IMR-90 (cell line): ENCODE measurements around the gene MS4A15. TPM values are rescaled to one million over a fixed set of nuclear protein-coding genes. Genes with fewer than 3 reads are reported as not detected.

ENCODE experiments used
- ATAC-seq: fragments of 200-7000 bp; cut with Tn5 transposase; 2 replicates; pipeline ENCODE4 v1.9.1; 2020; ENCODE audit warnings: low read depth, mild to moderate bottlenecking, moderate library complexity
- BruUV-seq: library from RNA; stranded (reverse); fragments of 400-500 nt; replicated peaks from 2 replicates; lab custom pipeline; 2021; lab: Mats Ljungman, UMichigan
- CTCF ChIA-PET: fragments of 300-600 bp; formaldehyde crosslinking; extraction: SDS; loops from one replicate; lab custom pipeline; 2021; ENCODE audit warnings: antibody characterized with exemption; lab: Yijun Ruan, JAX
- POLR2A ChIA-PET: fragments of 300-600 bp; sonication (Branson Sonifier 250); formaldehyde crosslinking; loops from one replicate; lab custom pipeline; 2022; ENCODE audit warnings: antibody characterized with exemption; ENCODE audit not compliant: unreplicated experiment; lab: Charles Lee
- DNase-seq: peaks from one replicate; pipeline ENCODE4 v3.0.0; 2013
- H2AFZ ChIP-seq: replicated peaks from 2 replicates; pipeline ENCODE3; 2013; ENCODE audit warnings: low read length, mild to moderate bottlenecking; ENCODE audit not compliant: poor library complexity
- H2AK5ac ChIP-seq: 2 replicates; pipeline ENCODE4 v1.6.1; 2013; ENCODE audit warnings: low read depth, low read length, inconsistent platforms
- H2AK9ac ChIP-seq: replicated peaks from 2 replicates; pipeline ENCODE3; 2013; ENCODE audit warnings: mild to moderate bottlenecking, low read depth, low read length, moderate library complexity; ENCODE audit not compliant: poor library complexity
- H2BK120ac ChIP-seq: 2 replicates; pipeline ENCODE4 v1.6.1; 2013; ENCODE audit warnings: low read depth, low read length, inconsistent platforms
- H2BK15ac ChIP-seq: 3 replicates; pipeline ENCODE4 v1.6.1; 2013; ENCODE audit warnings: low read depth, low read length, inconsistent platforms
- H2BK20ac ChIP-seq: 2 replicates; pipeline ENCODE4 v1.6.1; 2013; ENCODE audit warnings: low read depth, mild to moderate bottlenecking, inconsistent platforms, low read length, moderate library complexity
- H2BK5ac ChIP-seq: 2 replicates; pipeline ENCODE4 v1.6.1; 2013; ENCODE audit warnings: mild to moderate bottlenecking, low read depth, low read length, inconsistent platforms; ENCODE audit not compliant: poor library complexity, severe bottlenecking
- H3K14ac ChIP-seq: replicated peaks from 2 replicates; pipeline ENCODE4 v1.6.1; 2013; ENCODE audit warnings: low read depth, low read length, inconsistent platforms
- H3K18ac ChIP-seq: 2 replicates; pipeline ENCODE4 v1.6.1; 2013; ENCODE audit warnings: low read depth, low read length, control low read depth
- H3K23ac ChIP-seq: 2 replicates; pipeline ENCODE4 v1.6.1; 2013; ENCODE audit warnings: low read depth, low read length, inconsistent platforms
- H3K27ac ChIP-seq: 2 replicates; pipeline ENCODE4 v1.5.1; 2013; ENCODE audit warnings: mild to moderate bottlenecking, control low read depth, low read length; ENCODE audit not compliant: insufficient read depth
- H3K27me3 ChIP-seq: 2 replicates; pipeline ENCODE4 v1.6.1; 2013; ENCODE audit warnings: low read length; ENCODE audit not compliant: control insufficient read depth, insufficient read depth
- H3K36me3 ChIP-seq: 2 replicates; pipeline ENCODE4 v1.6.1; 2013; ENCODE audit warnings: low read length, mixed read lengths; ENCODE audit not compliant: control insufficient read depth, insufficient read depth
- H3K4ac ChIP-seq: 2 replicates; pipeline ENCODE4 v1.6.1; 2013; ENCODE audit warnings: low read depth, low read length, inconsistent platforms
- H3K4me1 ChIP-seq: 2 replicates; pipeline ENCODE4 v1.6.1; 2013; ENCODE audit warnings: low read length, mixed read lengths; ENCODE audit not compliant: control insufficient read depth, insufficient read depth
- H3K4me2 ChIP-seq: 2 replicates; pipeline ENCODE4 v1.6.1; 2013; ENCODE audit warnings: low read depth, mild to moderate bottlenecking, control low read depth, low read length, moderate library complexity
- H3K4me3 ChIP-seq: 2 replicates; pipeline ENCODE4 v1.5.1; 2013; ENCODE audit warnings: low read depth, mild to moderate bottlenecking, control low read depth, low read length, moderate library complexity; ENCODE audit not compliant: insufficient read depth
- H3K56ac ChIP-seq: 2 replicates; pipeline ENCODE4 v1.6.1; 2013; ENCODE audit warnings: low read length, inconsistent platforms; ENCODE audit not compliant: insufficient read depth; ENCODE audit errors: extremely low read depth
- H3K79me1 ChIP-seq, 2 experiments: 2 replicates each; pipeline ENCODE4 v1.6.1; 2013; ENCODE audit warnings: low read length in 2 of 2, inconsistent platforms in 1 of 2, low read depth in 1 of 2
- H3K9ac ChIP-seq: 2 replicates; pipeline ENCODE4 v1.6.1; 2013; ENCODE audit warnings: low read depth, low read length, control low read depth
- H3K9me1 ChIP-seq: 2 replicates; pipeline ENCODE4 v1.6.1; 2013; ENCODE audit warnings: low read length, inconsistent platforms; ENCODE audit not compliant: insufficient read depth
- H3K9me3 ChIP-seq: 2 replicates; pipeline ENCODE4 v1.6.1; 2013; ENCODE audit warnings: low read length; ENCODE audit not compliant: control insufficient read depth, insufficient read depth
- H4K20me1 ChIP-seq: 2 replicates; pipeline ENCODE4 v1.6.1; 2013; ENCODE audit warnings: low read length, inconsistent platforms; ENCODE audit not compliant: insufficient read depth
- H4K5ac ChIP-seq: 2 replicates; pipeline ENCODE4 v1.6.1; 2013; ENCODE audit warnings: mild to moderate bottlenecking, low read depth, low read length, control low read depth
- H4K8ac ChIP-seq, 2 experiments: 2 replicates each; pipeline ENCODE4 v1.6.1; 2013; ENCODE audit warnings: low read depth in 2 of 2, low read length in 2 of 2, control low read depth in 1 of 2, inconsistent platforms in 1 of 2
- H4K91ac ChIP-seq: 2 replicates; pipeline ENCODE4 v1.6.1; 2013; ENCODE audit warnings: low read depth, low read length, inconsistent platforms; ENCODE audit not compliant: insufficient read depth
- CEBPB ChIP-seq: IDR thresholded peaks from 2 replicates; pipeline ENCODE4 v1.6.1; 2012; ENCODE audit warnings: low read depth, low read length, improper control_type of control experiment
- CHD1 ChIP-seq: IDR thresholded peaks from 2 replicates; pipeline ENCODE4 v1.6.1; 2012; ENCODE audit warnings: low read depth, low read length, improper control_type of control experiment
- CTCF ChIP-seq: conservative IDR thresholded peaks from 2 replicates; pipeline ENCODE4 v1.5.1; 2012; ENCODE audit warnings: mild to moderate bottlenecking, low read depth, low read length, improper control_type of control experiment
- ELK1 ChIP-seq: fragments of 150-350 bp; IDR thresholded peaks from 2 replicates; pipeline ENCODE4 v1.6.1; 2016; ENCODE audit warnings: low read depth, mild to moderate bottlenecking, low read length, moderate library complexity, borderline replicate concordance
- FOS ChIP-seq: fragments of 150-350 bp; IDR thresholded peaks from 2 replicates; pipeline ENCODE4 v1.6.1; 2016; ENCODE audit warnings: low read depth, low read length
- MAFK ChIP-seq: IDR thresholded peaks from 2 replicates; pipeline ENCODE4 v1.6.1; 2012; ENCODE audit warnings: low read depth, low read length, improper control_type of control experiment
- MXI1 ChIP-seq: IDR thresholded peaks from 2 replicates; pipeline ENCODE4 v1.6.1; 2012; ENCODE audit warnings: low read depth, mild to moderate bottlenecking, low read length, moderate library complexity, borderline replicate concordance
- NFE2L2 ChIP-seq: fragments of 150-350 bp; IDR thresholded peaks from 2 replicates; pipeline ENCODE4 v1.6.1; 2016; ENCODE audit warnings: low read depth, mild to moderate bottlenecking, low read length
- RCOR1 ChIP-seq: IDR thresholded peaks from 2 replicates; pipeline ENCODE4 v1.6.1; 2012; ENCODE audit warnings: mild to moderate bottlenecking, low read length, improper control_type of control experiment; ENCODE audit not compliant: insufficient replicate concordance
- RFX5 ChIP-seq: IDR thresholded peaks from 2 replicates; pipeline ENCODE4 v1.8.0; 2012; ENCODE audit warnings: low read depth, mild to moderate bottlenecking, low read length, moderate library complexity
- SMC3 ChIP-seq: fragments of 150-350 bp; IDR thresholded peaks from 2 replicates; pipeline ENCODE4 v1.6.1; 2016; ENCODE audit warnings: low read depth, mild to moderate bottlenecking, antibody characterized with exemption, low read length, moderate library complexity
- WGBS, 2 experiments: methylation state at CpG; one replicate each; pipeline versions ENCODE4 v1.1.5 to v1.1.7; 2013; ENCODE audit warnings: missing lambda C conversion rate in 2 of 2; ENCODE audit not compliant: insufficient read length in 1 of 2; ENCODE audit errors: extremely low coverage in 2 of 2; 5-methylcytosine and 5-hydroxymethylcytosine counted together
- dilution Hi-C: fragments of 300-500 bp; cut with HindIII; formaldehyde crosslinking; loops from one replicate; pipeline ENCODE4 v1.14.3; 2018; ENCODE audit warnings: low sequenced_read_pairs; ENCODE audit not compliant: unreplicated experiment
- in situ Hi-C: fragments of 300-500 bp; cut with MboI; formaldehyde crosslinking; loops from 3 replicates; pipeline ENCODE4 v1.14.3; 2019; ENCODE audit warnings: low sequenced_read_pairs, inconsistent platforms, mixed read lengths
- intact Hi-C: fragments of 100-400 bp; cut with micrococcal nuclease; formaldehyde crosslinking; loops from 2 replicates; pipeline ENCODE4 v1.10.0; 2022
- polyA plus RNA-seq, 3 experiments: library from polyadenylated mRNA; depleted of rRNA; stranded (reverse); fragments of >200 nt; gene quantifications; 2 replicates each; pipeline ENCODE4 v1.2.3, GENCODE V29; 2012; ENCODE audit warnings: low replicate concordance in 1 of 3
- total RNA-seq: library from RNA; depleted of rRNA; stranded (reverse); fragments of >200 nt; gene quantifications from 2 replicates; pipeline ENCODE4 v1.2.3, GENCODE V29; 2012

MS4A15 gene
- total and polyA plus RNA-seq, 2 of the 4 experiments (the other 2 are of a cell fraction) = not detected

- CTCF ChIA-PET = interaction anchor here (0.5 to 1.4 kb wide), 3 partner anchors 63 to 500 kb away, joined by 3 to 4 read pairs (median 4); no protein-coding TSS in a partner anchor
- no peak overlapping the region for H2BK120ac ChIP-seq
- no peak overlapping the region for H4K8ac ChIP-seq
- no peaks in the 10 kb centered on the region for H3K9me3 ChIP-seq
- no peaks in the 10 kb centered on the region for H3K4me1 ChIP-seq
- no peak overlapping the region for H3K23ac ChIP-seq
- in situ Hi-C loops = no loop called here
- H3K36me3 ChIP-seq = no peaks in the 10 kb centered on the region
- no peak overlapping the region for H3K4me2 ChIP-seq
- H2BK5ac ChIP-seq = no peak overlapping the region
- POLR2A ChIA-PET = no interaction called here
- H3K18ac ChIP-seq = no peak overlapping the region
- H2AK9ac ChIP-seq = no peak overlapping the region
- no peak for TF ChIP-seq RCOR1
- no peak for TF ChIP-seq CTCF
- TF ChIP-seq NFE2L2 = no peak
- TF ChIP-seq FOS = no peak
- TF ChIP-seq SMC3 = no peak
- TF ChIP-seq MXI1 = no peak
- no peak for TF ChIP-seq ELK1
- no peak for TF ChIP-seq CEBPB
- TF ChIP-seq MAFK = no peak
- no peak for TF ChIP-seq RFX5
- no peak for TF ChIP-seq CHD1
- no peak for ATAC-seq
- H3K14ac ChIP-seq = no peak overlapping the region
- H3K4ac ChIP-seq = no peak overlapping the region
- H4K5ac ChIP-seq = no peak overlapping the region
- H3K27ac ChIP-seq = no peak overlapping the region
- dilution Hi-C loops = no loop called here
- no peak overlapping the region for H3K9ac ChIP-seq
- H4K91ac ChIP-seq = no peak overlapping the region
- no peak overlapping the region for H2AK5ac ChIP-seq
- intact Hi-C loops = no loop called here
- H3K9me1 ChIP-seq = no peaks in the 10 kb centered on the region
- no peaks in the 10 kb centered on the region for H3K79me1 ChIP-seq
- no peak overlapping the region for H2AFZ ChIP-seq
- no peak overlapping the region for H2BK15ac ChIP-seq
- no peak for DNase-seq
- no peaks in the 10 kb centered on the region for H4K20me1 ChIP-seq
- no peak overlapping the region for H3K4me3 ChIP-seq
- no TSS peak for BruUV-seq
- H3K27me3 ChIP-seq = peaks cover 51% of the 10 kb centered on the region
- H3K56ac ChIP-seq = no peak overlapping the region
- 40% methylated on average over 2 of the region's 5 CpGs; no CpG with 5 or more reads in 1 of the 2 experiments for WGBS, 2 experiments
- no peak overlapping the region for H2BK20ac ChIP-seq
These were observed 68.5 kb downstream of the MS4A15 start for GRCh38 chr11:60825118-60825517.
